Erythroblast (primary cell): ENCODE data around the gene GATC.

Experiments
- GATA1 ChIP-seq: IDR thresholded peaks from 2 replicates; pipeline ENCODE4 v1.6.1; 2011; ENCODE audit warnings: low read depth, mild to moderate bottlenecking, control low read depth, low read length, moderate library complexity
- POLR2A ChIP-seq: IDR thresholded peaks from 2 replicates; pipeline ENCODE4 v1.6.1; 2011; ENCODE audit warnings: mild to moderate bottlenecking, low read length

DNA sequence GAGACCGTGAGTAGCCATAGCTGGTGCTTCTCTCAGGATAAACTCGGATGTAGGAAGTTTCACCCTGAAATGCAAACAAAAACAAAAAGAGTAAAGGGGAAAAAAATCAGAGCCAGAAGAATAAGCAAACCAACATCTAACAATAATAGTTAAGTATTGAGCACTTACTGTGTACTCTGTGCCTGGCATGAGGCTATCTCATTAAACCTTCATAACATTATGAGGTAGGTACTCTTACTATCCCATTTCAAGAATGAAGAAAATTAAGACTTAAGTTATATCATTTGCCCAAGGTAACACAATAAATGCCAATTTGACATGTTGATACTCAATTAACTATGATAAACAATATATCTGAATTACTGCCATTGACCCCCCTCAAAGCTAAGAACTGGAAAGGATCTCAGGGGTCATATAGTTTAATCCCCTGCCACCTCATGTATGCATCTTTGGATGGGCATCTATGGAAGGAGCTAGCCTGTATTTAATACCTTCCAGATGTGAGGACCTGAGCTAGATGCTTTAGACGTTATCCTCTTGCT is 15.9 kb downstream of the GATC start:
- TF ChIP-seq POLR2A (no peak), GATA1 (no peak)
